PC-9 (cell line): ENCODE data around the gene FHIP2A. TPM values are rescaled to one million over a fixed set of nuclear protein-coding genes. Genes with fewer than 3 reads are reported as not detected.

Experiments
- BruUV-seq: library from RNA; stranded (reverse); fragments of 400-500 nt; replicated peaks from 2 replicates; lab custom pipeline; 2021; lab: Mats Ljungman, UMichigan
- CTCF ChIA-PET: fragments of 300-600 bp; sonication (Branson Sonifier 250); formaldehyde crosslinking; loops from one replicate; lab custom pipeline; 2022; ENCODE audit warnings: antibody characterized with exemption; lab: Charles Lee
- POLR2A ChIA-PET: fragments of 300-600 bp; sonication (Branson Sonifier 250); formaldehyde crosslinking; loops from one replicate; lab custom pipeline; 2022; ENCODE audit warnings: antibody characterized with exemption; ENCODE audit not compliant: unreplicated experiment; lab: Charles Lee
- DNase-seq, 2 experiments: peaks; one replicate each; pipeline versions ENCODE4 v3.0.0 to v3.0.0-alpha.2; 2015 to 2022; ENCODE audit warnings: mixed read lengths in 1 of 2
- H2AFZ ChIP-seq: fragments of 200-600 bp; sonication (generic); 2 replicates; pipeline ENCODE4 v1.8.1; 2017; ENCODE audit warnings: antibody characterized with exemption
- H3F3A ChIP-seq: fragments of 200-600 bp; sonication (generic); 2 replicates; pipeline ENCODE4 v1.8.1; 2017; ENCODE audit warnings: antibody characterized with exemption, mild to moderate bottlenecking, low read depth; ENCODE audit not compliant: insufficient read depth
- H3K27ac ChIP-seq: fragments of 200-600 bp; sonication (generic); 2 replicates; pipeline ENCODE4 v1.6.1; 2016; ENCODE audit warnings: mixed run types
- H3K27me3 ChIP-seq: fragments of 200-600 bp; sonication (generic); 2 replicates; pipeline ENCODE4 v1.6.1; 2016; ENCODE audit warnings: low read depth, mixed run types; ENCODE audit not compliant: insufficient read depth
- H3K36me3 ChIP-seq: fragments of 200-600 bp; sonication (generic); 2 replicates; pipeline ENCODE4 v1.6.1; 2016; ENCODE audit warnings: low read depth, mixed run types
- H3K4me1 ChIP-seq: fragments of 200-600 bp; sonication (generic); replicated peaks from 2 replicates; pipeline ENCODE4 v1.6.1; 2016; ENCODE audit warnings: mixed run types; ENCODE audit not compliant: insufficient read depth
- H3K4me2 ChIP-seq: fragments of 200-600 bp; sonication (generic); 2 replicates; pipeline ENCODE4 v1.6.1; 2017; ENCODE audit warnings: mixed run types
- H3K4me3 ChIP-seq: fragments of 200-600 bp; sonication (generic); 2 replicates; pipeline ENCODE4 v1.6.1; 2016; ENCODE audit warnings: mixed run types
- H3K79me2 ChIP-seq: fragments of 200-600 bp; sonication (generic); 2 replicates; pipeline ENCODE4 v1.6.1; 2017; ENCODE audit warnings: low read depth, mixed run types
- H3K9me2 ChIP-seq: fragments of 200-600 bp; sonication (generic); 2 replicates; pipeline ENCODE4 v1.8.1; 2017; ENCODE audit warnings: mild to moderate bottlenecking; ENCODE audit not compliant: insufficient read depth
- H3K9me3 ChIP-seq: fragments of 200-600 bp; sonication (generic); 2 replicates; pipeline ENCODE4 v1.8.1; 2016; ENCODE audit warnings: low read depth; ENCODE audit not compliant: insufficient read depth
- H4K20me1 ChIP-seq: fragments of 200-600 bp; sonication (generic); 2 replicates; pipeline ENCODE4 v1.8.1; 2017; ENCODE audit not compliant: insufficient read depth
- CTCF ChIP-seq: fragments of 200-600 bp; sonication (generic); conservative IDR thresholded peaks from 2 replicates; pipeline ENCODE4 v1.6.1; 2017; ENCODE audit warnings: mixed run types, antibody characterized with exemption, mild to moderate bottlenecking, moderate library complexity
- EZH2 ChIP-seq: fragments of 200-600 bp; sonication (generic); IDR thresholded peaks from 2 replicates; pipeline ENCODE4 v1.8.0; 2017; ENCODE audit warnings: antibody characterized with exemption, low read depth
- intact Hi-C: fragments of 100-400 bp; cut with micrococcal nuclease; formaldehyde crosslinking; loops from one replicate; pipeline ENCODE4 v1.10.0; 2022; ENCODE audit not compliant: unreplicated experiment
- total RNA-seq: library from RNA; stranded (reverse); gene quantifications from 2 replicates; pipeline ENCODE4 v1.2.3, GENCODE V29; 2021

FHIP2A gene
- total RNA-seq, 1 experiment from 2014 or later: 18.3 TPM

- Histone ChIP-seq H3K4me1 (peaks cover 22% of the 10 kb centered on the region), H3K36me3 (no peaks in the 10 kb centered on the region), H3K4me3 (no peak overlapping the region), H3K9me3 (no peaks in the 10 kb centered on the region), H3K27me3 (no peaks in the 10 kb centered on the region), H2AFZ (no peak overlapping the region), H3K79me2 (no peaks in the 10 kb centered on the region), H4K20me1 (no peaks in the 10 kb centered on the region), H3K9me2 (no peaks in the 10 kb centered on the region), H3F3A (peaks cover 8% of the 10 kb centered on the region; the same call in 1 of the 2 replicates), H3K4me2 (peak overlapping the region; percentile 43), H3K27ac (peak overlapping the region; percentile 74)
- intact Hi-C loops: loop anchor here (5.0 to 10.0 kb wide), 3 partner anchors 63 to 475 kb away; no protein-coding TSS in a partner anchor
- BruUV-seq: no TSS peak
- CTCF ChIA-PET: no interaction called here
- DNase-seq: peak in 1 of 2 experiments; percentile 81
- POLR2A ChIA-PET: interaction anchor here (0.6 kb wide), 1 partner anchor 274 kb away, joined by 5 read pairs; no protein-coding TSS in a partner anchor
- TF ChIP-seq CTCF (no peak), EZH2 (no peak)
Observed at GRCh38 chr10:114779803-114780576, 41.6 kb upstream of the FHIP2A start.

GRCh38 chr10:114780577-114781184 lies 40.9 kb upstream of the FHIP2A start:
- no peaks in the 10 kb centered on the region for H3K9me3 ChIP-seq
- BruUV-seq: no TSS peak
- POLR2A ChIA-PET: no interaction called here
- H3K27me3 ChIP-seq: no peaks in the 10 kb centered on the region
- intact Hi-C loops: loop anchor here (5.0 to 10.0 kb wide), 2 partner anchors 63 to 476 kb away; no protein-coding TSS in a partner anchor
- no peaks in the 10 kb centered on the region for H4K20me1 ChIP-seq
- no peaks in the 10 kb centered on the region for H3K79me2 ChIP-seq
- no peak overlapping the region for H2AFZ ChIP-seq
- H3K4me1 ChIP-seq: peaks cover 22% of the 10 kb centered on the region
- H3K4me2 ChIP-seq: peak overlapping the region; percentile 43
- no peaks in the 10 kb centered on the region for H3K9me2 ChIP-seq
- TF ChIP-seq CTCF (no peak), EZH2 (no peak)
- CTCF ChIA-PET: no interaction called here
- H3K4me3 ChIP-seq: no peak overlapping the region
- peak overlapping the region; percentile 74 for H3K27ac ChIP-seq
- no peak for DNase-seq
- peaks cover 8% of the 10 kb centered on the region; the same call in 1 of the 2 replicates for H3F3A ChIP-seq
- H3K36me3 ChIP-seq: no peaks in the 10 kb centered on the region

GRCh38 chr10:114782666-114783065 lies 38.9 kb upstream of the FHIP2A start:
- peaks cover 8% of the 10 kb centered on the region; the same call in 1 of the 2 replicates for H3F3A ChIP-seq
- H3K9me3 ChIP-seq: no peaks in the 10 kb centered on the region
- ChIA-PET POLR2A (no interaction called here), CTCF (no interaction called here)
- H3K79me2 ChIP-seq: no peaks in the 10 kb centered on the region
- no peaks in the 10 kb centered on the region for H3K36me3 ChIP-seq
- BruUV-seq: no TSS peak
- intact Hi-C loops: loop anchor here (5.0 to 10.0 kb wide), 2 partner anchors 65 to 478 kb away; no protein-coding TSS in a partner anchor
- TF ChIP-seq EZH2 (no peak), CTCF (no peak)
- H3K4me3 ChIP-seq: no peak overlapping the region
- H3K9me2 ChIP-seq: no peaks in the 10 kb centered on the region
- H3K27ac ChIP-seq: no peak overlapping the region
- no peak for DNase-seq
- H3K27me3 ChIP-seq: no peaks in the 10 kb centered on the region
- no peak overlapping the region for H3K4me2 ChIP-seq
- no peaks in the 10 kb centered on the region for H4K20me1 ChIP-seq
- H2AFZ ChIP-seq: no peak overlapping the region
- H3K4me1 ChIP-seq: peaks cover 22% of the 10 kb centered on the region
